Measurements from ENCODE around the gene BAHD1.

BAHD1 gene

GRCh38 chr15:40440743-40441564 lies at the start of gene BAHD1:
Gene BAHD1, plus strand, starts transcription at chr15:40440953. Its CDS starts 17,512 bp downstream, at chr15:40458465.
- DNase-seq (ENCODE audit: low read depth in 2 of 2, low spot score in 1 of 2) = peak; percentile 86 to 94

- no peak for DNase-seq (ENCODE audit: low read depth in 2 of 2, low spot score in 1 of 2)
Measured at GRCh38 chr15:40392986-40393948, 47.5 kb upstream of the BAHD1 start.

- no peak for DNase-seq (ENCODE audit: low read depth in 2 of 2, low spot score in 1 of 2)
Measured at GRCh38 chr15:40397688-40398412, 42.9 kb upstream of the BAHD1 start.

- DNase-seq (ENCODE audit: low read depth in 2 of 2, low spot score in 1 of 2) = no peak
Measured at GRCh38 chr15:40398413-40398873, 42.3 kb upstream of the BAHD1 start.

- no peak for DNase-seq (ENCODE audit: low read depth in 2 of 2, low spot score in 1 of 2)
Measured at GRCh38 chr15:40399370-40399769, 41.4 kb upstream of the BAHD1 start.

GRCh38 chr15:40405501-40406381 lies 35.0 kb upstream of the BAHD1 start, which contains the start of gene IVD:
Gene IVD, plus strand, starts transcription at chr15:40405795. Its CDS starts 33 bp downstream, at chr15:40405828.
- DNase-seq (ENCODE audit: low read depth in 2 of 2, low spot score in 1 of 2) = peak; percentile 65 to 79

GRCh38 chr15:40407330-40407990 lies 33.3 kb upstream of the BAHD1 start:
- DNase-seq (ENCODE audit: low read depth in 2 of 2, low spot score in 1 of 2) = no peak

- DNase-seq (ENCODE audit: low read depth in 2 of 2, low spot score in 1 of 2) = no peak
Measured at GRCh38 chr15:40409366-40409765, 31.4 kb upstream of the BAHD1 start.

- no peak for DNase-seq (ENCODE audit: low read depth in 2 of 2, low spot score in 1 of 2)
Measured at GRCh38 chr15:40410476-40410875, 30.3 kb upstream of the BAHD1 start.

GRCh38 chr15:40412095-40412759 lies 28.5 kb upstream of the BAHD1 start:
- no peak for DNase-seq (ENCODE audit: low read depth in 2 of 2, low spot score in 1 of 2)

- no peak for DNase-seq (ENCODE audit: low read depth in 2 of 2, low spot score in 1 of 2)
Measured at GRCh38 chr15:40413036-40413435, 27.7 kb upstream of the BAHD1 start.

- no peak for DNase-seq (ENCODE audit: low read depth in 2 of 2, low spot score in 1 of 2)
Measured at GRCh38 chr15:40414816-40415215, 25.9 kb upstream of the BAHD1 start.

GRCh38 chr15:40415226-40415625 lies 25.5 kb upstream of the BAHD1 start:
- DNase-seq (ENCODE audit: low read depth in 2 of 2, low spot score in 1 of 2) = no peak

GRCh38 chr15:40416056-40416455 lies 24.7 kb upstream of the BAHD1 start:
- DNase-seq (ENCODE audit: low read depth in 2 of 2, low spot score in 1 of 2) = no peak

GRCh38 chr15:40418126-40418525 lies 22.6 kb upstream of the BAHD1 start:
- DNase-seq (ENCODE audit: low read depth in 2 of 2, low spot score in 1 of 2) = no peak

- no peak for DNase-seq (ENCODE audit: low read depth in 2 of 2, low spot score in 1 of 2)
Measured at GRCh38 chr15:40420071-40420713, 20.6 kb upstream of the BAHD1 start.

GRCh38 chr15:40420793-40421192 lies 20.0 kb upstream of the BAHD1 start:
- no peak for DNase-seq (ENCODE audit: low read depth in 2 of 2, low spot score in 1 of 2)

Data from stimulated activated CD8-positive, alpha-beta memory T cell treated with anti-CD3 and anti-CD28 coated beads, Interleukin-4, amount 100 ng/mL, for 4 hours (primary cell).